ENCODE measurements around the gene CDHR2.

CDHR2 gene

GRCh38 chr5:176625512-176625911 is 76.4 kb downstream of the CDHR2 start:
- DNase-seq, result no peak

- DNase-seq, result no peak
Measured at GRCh38 chr5:176625966-176626875, 77.1 kb downstream of the CDHR2 start.

GRCh38 chr5:176626876-176627236 is 77.7 kb downstream of the CDHR2 start:
- DNase-seq, result no peak

GRCh38 chr5:176627582-176627981 is 78.4 kb downstream of the CDHR2 start:
- DNase-seq, result no peak

- no peak for DNase-seq
Measured at GRCh38 chr5:176628406-176629228, 79.5 kb downstream of the CDHR2 start.

- DNase-seq, result no peak
Measured at GRCh38 chr5:176629317-176629852, 80.2 kb downstream of the CDHR2 start.

- peak; percentile 38 for DNase-seq
Measured at GRCh38 chr5:176629853-176630680, 80.9 kb downstream of the CDHR2 start, which contains the start of the genes EIF4E1B and SNCB. EIF4E1B (plus strand) TSS chr5:176630675; CDS start chr5:176642788, 12,113 bp downstream. SNCB (minus strand) TSS chr5:176630534; CDS start chr5:176629654, 880 bp downstream.

GRCh38 chr5:176630681-176631222 is 81.6 kb downstream of the CDHR2 start:
- DNase-seq, result no peak

- DNase-seq, result no peak
Measured at GRCh38 chr5:176631383-176632200, 82.5 kb downstream of the CDHR2 start.

- no peak for DNase-seq
Measured at GRCh38 chr5:176632745-176633144, 83.6 kb downstream of the CDHR2 start.

GRCh38 chr5:176633598-176633997 is 84.5 kb downstream of the CDHR2 start:
- DNase-seq, result no peak

- DNase-seq, result no peak
Measured at GRCh38 chr5:176636426-176636825, 87.3 kb downstream of the CDHR2 start.

- no peak for DNase-seq
Measured at GRCh38 chr5:176637556-176637955, 88.4 kb downstream of the CDHR2 start.

GRCh38 chr5:176638437-176638836 is 89.3 kb downstream of the CDHR2 start:
- DNase-seq, result no peak

- DNase-seq, result no peak
Measured at GRCh38 chr5:176639208-176639607, 90.1 kb downstream of the CDHR2 start.

- no peak for DNase-seq
Measured at GRCh38 chr5:176639981-176640380, 90.8 kb downstream of the CDHR2 start.

- no peak for DNase-seq
Measured at GRCh38 chr5:176640616-176641015, 91.5 kb downstream of the CDHR2 start.

- DNase-seq, result no peak
Measured at GRCh38 chr5:176642675-176643490, 93.7 kb downstream of the CDHR2 start.

GRCh38 chr5:176643491-176644219 is 94.5 kb downstream of the CDHR2 start:
- no peak for DNase-seq

GRCh38 chr5:176644294-176644693 is 95.2 kb downstream of the CDHR2 start:
- DNase-seq, result no peak
